BJ (cell line): ENCODE measurements around the gene NOS1AP. TPM values are rescaled to one million over a fixed set of nuclear protein-coding genes. Genes with fewer than 3 reads are reported as not detected.

ENCODE experiments used
- CTCF ChIA-PET: fragments of 350-600 bp; formaldehyde crosslinking; extraction: SDS; loops from one replicate; lab custom pipeline; 2021; ENCODE audit warnings: antibody characterized with exemption, inconsistent platforms; lab: Yijun Ruan, JAX
- POLR2A ChIA-PET: fragments of 300-600 bp; sonication (Branson Sonifier 250); formaldehyde crosslinking; extraction: SDS; loops from one replicate; lab custom pipeline; 2021; ENCODE audit warnings: antibody characterized with exemption; lab: Charles Lee
- DNase-seq: peaks from one replicate; pipeline ENCODE4 v3.0.0-alpha.2; 2011; ENCODE audit warnings: low read depth
- H3K27me3 ChIP-seq: 2 replicates; pipeline ENCODE4 v1.6.0; 2011; ENCODE audit warnings: low read length; ENCODE audit not compliant: control insufficient read depth, insufficient read depth
- H3K36me3 ChIP-seq: 2 replicates; pipeline ENCODE4 v1.5.1; 2011; ENCODE audit warnings: low read length; ENCODE audit not compliant: control insufficient read depth, insufficient read depth
- H3K4me3 ChIP-seq: 2 replicates; pipeline ENCODE4 v1.5.1; 2011; ENCODE audit warnings: low read depth, mild to moderate bottlenecking, control low read depth, low read length
- CTCF ChIP-seq: IDR thresholded peaks from 2 replicates; pipeline ENCODE4 v1.5.1; 2011; ENCODE audit warnings: low read depth, mild to moderate bottlenecking, control low read depth, inconsistent platforms, low read length, moderate library complexity; ENCODE audit not compliant: insufficient read depth
- polyA plus RNA-seq: library from polyadenylated mRNA; depleted of rRNA; stranded (reverse); fragments of >200 nt; gene quantifications from 2 replicates; pipeline ENCODE4 v1.2.3, GENCODE V29; 2011

NOS1AP gene
- polyA plus RNA-seq, 1 experiment = 0.50 TPM

- H3K4me3 ChIP-seq = no peak overlapping the region
- no peaks in the 10 kb centered on the region for H3K36me3 ChIP-seq
- no peak for TF ChIP-seq CTCF
- H3K27me3 ChIP-seq = peaks cover 3% of the 10 kb centered on the region; the same call in 1 of the 2 replicates
- DNase-seq = no peak
- POLR2A ChIA-PET = no interaction called here
- CTCF ChIA-PET = no interaction called here
These were observed 41.4 kb downstream of the NOS1AP start for GRCh38 chr1:162110910-162111309.

GRCh38 chr1:162111572-162111971 lies 42.1 kb downstream of the NOS1AP start:
- DNase-seq = no peak
- POLR2A ChIA-PET = no interaction called here
- H3K27me3 ChIP-seq = peaks cover 1% of the 10 kb centered on the region; the same call in 1 of the 2 replicates
- no peak for TF ChIP-seq CTCF
- no peaks in the 10 kb centered on the region for H3K36me3 ChIP-seq
- no peak overlapping the region for H3K4me3 ChIP-seq
- CTCF ChIA-PET = no interaction called here

GRCh38 chr1:162113419-162113818 lies 43.9 kb downstream of the NOS1AP start:
- TF ChIP-seq CTCF = no peak
- ChIA-PET CTCF (no interaction called here), POLR2A (no interaction called here)
- peaks cover 2% of the 10 kb centered on the region; the same call in 1 of the 2 replicates for H3K27me3 ChIP-seq
- H3K4me3 ChIP-seq = no peak overlapping the region
- no peak for DNase-seq
- H3K36me3 ChIP-seq = no peaks in the 10 kb centered on the region

GRCh38 chr1:162117039-162117774 lies 47.7 kb downstream of the NOS1AP start:
- Histone ChIP-seq H3K4me3 (no peak overlapping the region), H3K36me3 (no peaks in the 10 kb centered on the region), H3K27me3 (peaks cover 1% of the 10 kb centered on the region; the same call in 1 of the 2 replicates)
- no peak for TF ChIP-seq CTCF
- CTCF ChIA-PET = interaction anchor here (1.3 kb wide), 1 partner anchor 12 kb away, joined by 5 read pairs; no protein-coding TSS in a partner anchor
- no peak for DNase-seq
- POLR2A ChIA-PET = no interaction called here

GRCh38 chr1:162118063-162118462 lies 48.6 kb downstream of the NOS1AP start:
- H3K4me3 ChIP-seq = no peak overlapping the region
- CTCF ChIA-PET = no interaction called here
- no peak for DNase-seq
- no peak for TF ChIP-seq CTCF
- POLR2A ChIA-PET = no interaction called here
- H3K36me3 ChIP-seq = no peaks in the 10 kb centered on the region
- H3K27me3 ChIP-seq = peaks cover 1% of the 10 kb centered on the region; the same call in 1 of the 2 replicates
